Measurements from ENCODE around the gene CNTNAP2. TPM values are rescaled to one million over a fixed set of nuclear protein-coding genes. Genes with fewer than 3 reads are reported as not detected.

The CNTNAP2 gene
- total and polyA plus RNA-seq, 2 donors from 2014 or later, result 0.06 to 0.13 TPM

DNA sequence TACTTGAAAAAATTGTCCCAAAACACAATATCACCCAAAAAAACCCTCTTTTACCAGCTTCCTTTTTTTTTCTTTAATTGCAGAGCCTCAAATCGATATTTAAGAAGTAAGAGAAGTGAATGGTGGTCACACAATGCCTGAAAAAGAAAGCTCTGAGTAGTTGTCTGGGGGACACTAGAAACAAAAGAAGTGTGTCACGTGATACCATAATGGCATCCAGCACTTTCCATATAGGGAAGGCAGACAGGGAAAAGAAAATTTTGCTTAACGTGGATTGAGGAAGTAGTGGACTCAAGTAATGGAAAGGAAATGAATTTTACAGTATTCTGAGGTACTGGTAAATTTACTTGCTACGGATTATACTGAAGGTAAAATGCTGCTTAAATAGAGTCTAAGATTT, 1708.1 kb downstream of the CNTNAP2 start:
- Histone ChIP-seq H3K27ac (ENCODE audit: low read depth in 2 of 2, low read length in 2 of 2) (no peak overlapping the region), H3K36me3 (ENCODE audit: control insufficient read depth in 2 of 3, insufficient read depth in 3 of 3, low read length in 3 of 3) (no peaks in the 10 kb centered on the region), H3K27me3 (ENCODE audit: control insufficient read depth, insufficient read depth, low read length) (no peaks in the 10 kb centered on the region), H3K4me1 (ENCODE audit: control insufficient read depth in 2 of 3, insufficient read depth in 2 of 3, low read depth in 1 of 3, low read length in 3 of 3) (no peaks in the 10 kb centered on the region), H3K4me3 (ENCODE audit: low read length in 3 of 3) (no peak overlapping the region), H3K9me3 (ENCODE audit: control insufficient read depth in 2 of 3, insufficient read depth in 1 of 3, low read length in 3 of 3) (no peaks in the 10 kb centered on the region), H3K9ac (ENCODE audit: low read length in 3 of 3) (no peak overlapping the region)
- TF ChIP-seq, protein P1, sequence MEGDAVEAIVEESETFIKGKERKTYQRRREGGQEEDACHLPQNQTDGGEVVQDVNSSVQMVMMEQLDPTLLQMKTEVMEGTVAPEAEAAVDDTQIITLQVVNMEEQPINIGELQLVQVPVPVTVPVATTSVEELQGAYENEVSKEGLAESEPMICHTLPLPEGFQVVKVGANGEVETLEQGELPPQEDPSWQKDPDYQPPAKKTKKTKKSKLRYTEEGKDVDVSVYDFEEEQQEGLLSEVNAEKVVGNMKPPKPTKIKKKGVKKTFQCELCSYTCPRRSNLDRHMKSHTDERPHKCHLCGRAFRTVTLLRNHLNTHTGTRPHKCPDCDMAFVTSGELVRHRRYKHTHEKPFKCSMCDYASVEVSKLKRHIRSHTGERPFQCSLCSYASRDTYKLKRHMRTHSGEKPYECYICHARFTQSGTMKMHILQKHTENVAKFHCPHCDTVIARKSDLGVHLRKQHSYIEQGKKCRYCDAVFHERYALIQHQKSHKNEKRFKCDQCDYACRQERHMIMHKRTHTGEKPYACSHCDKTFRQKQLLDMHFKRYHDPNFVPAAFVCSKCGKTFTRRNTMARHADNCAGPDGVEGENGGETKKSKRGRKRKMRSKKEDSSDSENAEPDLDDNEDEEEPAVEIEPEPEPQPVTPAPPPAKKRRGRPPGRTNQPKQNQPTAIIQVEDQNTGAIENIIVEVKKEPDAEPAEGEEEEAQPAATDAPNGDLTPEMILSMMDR (IDR thresholded peaks at IDR 0.05; ENCODE audit: borderline replicate concordance, extremely low read depth, insufficient read depth), result no peak
- DNase-seq, result no peak
- FAIRE-seq, result no peak
- intact Hi-C loops (cut with DNase I), result no loop called here

DNA sequence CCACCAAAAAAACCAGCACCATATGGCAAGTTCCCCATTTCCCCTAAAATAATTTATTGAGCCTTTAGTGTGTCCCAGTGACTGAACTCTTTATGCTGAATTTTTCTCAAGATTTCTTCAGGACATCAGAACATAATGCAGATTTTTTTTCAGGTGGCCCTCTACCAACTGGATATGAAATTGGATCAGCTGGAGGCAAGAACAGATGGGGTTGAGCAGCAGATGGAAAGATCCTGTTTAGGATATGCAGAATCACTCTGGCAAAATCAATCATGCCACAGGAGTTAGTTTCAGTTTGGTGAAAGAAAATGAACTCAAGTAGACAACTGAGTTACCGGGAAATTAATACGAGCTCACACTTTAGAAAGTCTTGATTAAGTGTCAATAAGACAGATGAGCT, 1712.4 kb downstream of the CNTNAP2 start:
- FAIRE-seq, result no peak
- Histone ChIP-seq H3K9me3 (ENCODE audit: control insufficient read depth in 2 of 3, insufficient read depth in 1 of 3, low read length in 3 of 3) (no peaks in the 10 kb centered on the region), H3K36me3 (ENCODE audit: control insufficient read depth in 2 of 3, insufficient read depth in 3 of 3, low read length in 3 of 3) (no peaks in the 10 kb centered on the region), H3K27me3 (ENCODE audit: control insufficient read depth, insufficient read depth, low read length) (no peaks in the 10 kb centered on the region), H3K4me3 (ENCODE audit: low read length in 3 of 3) (no peak overlapping the region), H3K27ac (ENCODE audit: low read depth in 2 of 2, low read length in 2 of 2) (no peak overlapping the region), H3K9ac (ENCODE audit: low read length in 3 of 3) (no peak overlapping the region), H3K4me1 (ENCODE audit: control insufficient read depth in 2 of 3, insufficient read depth in 2 of 3, low read depth in 1 of 3, low read length in 3 of 3) (no peaks in the 10 kb centered on the region)
- TF ChIP-seq, protein P1 (IDR thresholded peaks at IDR 0.05; ENCODE audit: borderline replicate concordance, extremely low read depth, insufficient read depth), result no peak
- DNase-seq, result no peak
- intact Hi-C loops (cut with DNase I), result no loop called here

DNA sequence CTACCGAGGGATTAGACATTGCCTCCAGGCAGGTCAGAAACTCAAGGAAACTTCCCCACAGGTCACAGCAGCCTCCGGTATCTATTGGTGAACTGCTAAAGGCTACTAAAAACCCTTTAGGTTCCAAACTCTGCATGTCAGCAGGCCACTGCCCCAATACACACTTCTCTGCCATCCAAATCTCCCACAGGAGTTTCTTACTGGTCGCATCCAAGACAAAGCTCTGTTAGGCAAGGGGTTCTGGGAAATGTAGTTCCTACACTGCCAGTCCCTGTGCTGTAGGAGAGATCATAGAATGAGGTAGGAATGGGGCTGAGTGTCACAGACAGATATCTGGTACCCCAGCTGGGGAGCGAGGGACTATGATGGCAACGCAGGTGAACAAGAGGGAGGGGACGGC, 1717.0 kb downstream of the CNTNAP2 start:
- Histone ChIP-seq H3K4me1 (ENCODE audit: control insufficient read depth in 2 of 3, insufficient read depth in 2 of 3, low read depth in 1 of 3, low read length in 3 of 3) (no peaks in the 10 kb centered on the region), H3K9ac (ENCODE audit: low read length in 3 of 3) (no peak overlapping the region), H3K27ac (ENCODE audit: low read depth in 2 of 2, low read length in 2 of 2) (no peak overlapping the region), H3K27me3 (ENCODE audit: control insufficient read depth, insufficient read depth, low read length) (no peaks in the 10 kb centered on the region), H3K36me3 (ENCODE audit: control insufficient read depth in 2 of 3, insufficient read depth in 3 of 3, low read length in 3 of 3) (no peaks in the 10 kb centered on the region), H3K4me3 (ENCODE audit: low read length in 3 of 3) (no peak overlapping the region), H3K9me3 (ENCODE audit: control insufficient read depth in 2 of 3, insufficient read depth in 1 of 3, low read length in 3 of 3) (no peaks in the 10 kb centered on the region)
- intact Hi-C loops (cut with DNase I), result no loop called here
- FAIRE-seq, result no peak
- DNase-seq, result peak in 1 of 5 donors; percentile 4
- TF ChIP-seq, protein P1 (IDR thresholded peaks at IDR 0.05; ENCODE audit: borderline replicate concordance, extremely low read depth, insufficient read depth), result no peak

DNA sequence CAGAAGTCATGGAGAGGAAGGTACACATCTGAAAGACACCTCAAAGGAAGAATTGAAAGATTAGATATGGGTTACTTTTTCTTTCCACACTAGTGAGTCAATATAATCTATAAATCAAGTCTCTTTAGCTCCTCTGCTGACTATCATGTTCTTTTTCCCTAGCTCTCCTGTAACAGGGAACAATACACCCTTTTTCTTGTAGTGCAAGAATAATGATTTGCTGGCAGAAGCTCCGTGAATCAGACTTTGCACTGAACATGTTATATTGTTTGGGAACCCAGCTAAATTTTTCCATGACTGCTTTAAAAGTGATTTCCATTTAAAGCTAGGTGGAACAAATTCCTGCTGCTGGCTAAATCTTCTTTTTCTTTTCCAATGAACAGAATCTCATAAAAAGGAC, 1717.4 kb downstream of the CNTNAP2 start:
- Histone ChIP-seq H3K9ac (ENCODE audit: low read length in 3 of 3) (no peak overlapping the region), H3K27me3 (ENCODE audit: control insufficient read depth, insufficient read depth, low read length) (no peaks in the 10 kb centered on the region), H3K36me3 (ENCODE audit: control insufficient read depth in 2 of 3, insufficient read depth in 3 of 3, low read length in 3 of 3) (no peaks in the 10 kb centered on the region), H3K4me3 (ENCODE audit: low read length in 3 of 3) (no peak overlapping the region), H3K27ac (ENCODE audit: low read depth in 2 of 2, low read length in 2 of 2) (no peak overlapping the region), H3K4me1 (ENCODE audit: control insufficient read depth in 2 of 3, insufficient read depth in 2 of 3, low read depth in 1 of 3, low read length in 3 of 3) (no peaks in the 10 kb centered on the region), H3K9me3 (ENCODE audit: control insufficient read depth in 2 of 3, insufficient read depth in 1 of 3, low read length in 3 of 3) (no peaks in the 10 kb centered on the region)
- intact Hi-C loops (cut with DNase I), result no loop called here
- TF ChIP-seq, protein P1 (IDR thresholded peaks at IDR 0.05; ENCODE audit: borderline replicate concordance, extremely low read depth, insufficient read depth), result no peak
- DNase-seq, result no peak
- no peak for FAIRE-seq
